Right lobe of liver (tissue), 6 donors: ENCODE measurements around the gene CEP164. TPM values are rescaled to one million over a fixed set of nuclear protein-coding genes. Genes with fewer than 3 reads are reported as not detected.

Experiments used
- ATAC-seq, 4 donors: fragments of 200-7000 bp; cut with Tn5 transposase; one replicate each; pipeline ENCODE4 v1.9.1; 2020; ENCODE audit warnings: mild to moderate bottlenecking in 4 of 4, moderate library complexity in 4 of 4
- DNase-seq, 3 donors: peaks; one replicate each; pipeline ENCODE4 v3.0.0-alpha.2; 2020
- H3K27ac ChIP-seq, 3 donors: fragments of 200-600 bp; one replicate each; pipeline ENCODE4 v1.8.0; 2022
- H3K27me3 ChIP-seq, 2 donors: fragments of 200-600 bp; one replicate each; pipeline ENCODE4 v1.8.0; 2022
- H3K36me3 ChIP-seq, 4 donors: fragments of 200-600 bp; sonication (generic) in 1 of 4; one replicate each; pipeline versions ENCODE4 v1.5.1 to v1.8.0; 2017 to 2022; ENCODE audit warnings: control low read depth in 1 of 4
- H3K4me1 ChIP-seq, 4 donors: fragments of 200-600 bp; sonication (generic) in 1 of 4; one replicate each; pipeline versions ENCODE4 v1.5.1 to v1.8.0; 2017 to 2022; ENCODE audit warnings: control low read depth in 1 of 4
- H3K4me3 ChIP-seq, 3 donors: fragments of 200-600 bp; one replicate each; pipeline ENCODE4 v1.8.0; 2022
- H3K9me3 ChIP-seq, 4 donors: fragments of 200-600 bp; sonication (generic) in 1 of 4; one replicate each; pipeline versions ENCODE4 v1.5.1 to v1.8.0; 2017 to 2022; ENCODE audit warnings: control low read depth in 1 of 4
- POLR2A ChIP-seq: fragments of 450-650 bp; IDR thresholded peaks from one replicate; pipeline ENCODE4 v1.6.1; 2017; ENCODE audit warnings: antibody characterized with exemption, mild to moderate bottlenecking
- WGBS: methylation state at CpG from one replicate; pipeline ENCODE4 v1.1.6; 2018; ENCODE audit warnings: low coverage, low lambda C conversion rate; ENCODE audit not compliant: insufficient coverage; ENCODE audit errors: missing lambda C conversion rate; 5-methylcytosine and 5-hydroxymethylcytosine counted together
- intact Hi-C, 2 donors: fragments of 100-400 bp; cut with DNase I; formaldehyde crosslinking; loops; one replicate each; pipeline versions ENCODE4 v1.11.2 to v1.14.1; 2022
- total RNA-seq, 6 experiments: library from RNA; depleted of rRNA in 2 of 6; stranded (reverse); fragments of >200 nt in 2 of 6; fragmentation: NEBNext Ultra II Directional in 3 of 6; extraction: Animal tissue kit (Norgen Biotek cat#: 25700) in 3 of 6; gene quantifications; one replicate each; pipeline versions ENCODE4 v1.1.0 to v1.2.4, GENCODE V29; 2016 to 2023
- TF ChIP-seq, protein P1 (sequence below), 4 donors: fragments of 200-600 bp in 3 of 4; fragments of 450-650 bp in 1 of 4; IDR thresholded peaks; one replicate each; pipeline versions ENCODE4 v1.5.1 to v1.8.0; 2016 to 2022; ENCODE audit warnings: antibody characterized with exemption in 4 of 4, mild to moderate bottlenecking in 2 of 4
- donor health status: DM: no; HTN: yes; CAD: no.
- donor health status: DM: no; HTN: no; CAD: no.
- donor health status: DM: no; HTN: no; CAD: no.
- donor health status: DM: no; HTN: yes; CAD: no.
- donor health status: DM: no; HTN: yes; CAD: no.

CEP164 gene
- total RNA-seq, 6 experiments from 2014 or later = 7.2 to 11.2 (median 8.6) TPM

DNA sequence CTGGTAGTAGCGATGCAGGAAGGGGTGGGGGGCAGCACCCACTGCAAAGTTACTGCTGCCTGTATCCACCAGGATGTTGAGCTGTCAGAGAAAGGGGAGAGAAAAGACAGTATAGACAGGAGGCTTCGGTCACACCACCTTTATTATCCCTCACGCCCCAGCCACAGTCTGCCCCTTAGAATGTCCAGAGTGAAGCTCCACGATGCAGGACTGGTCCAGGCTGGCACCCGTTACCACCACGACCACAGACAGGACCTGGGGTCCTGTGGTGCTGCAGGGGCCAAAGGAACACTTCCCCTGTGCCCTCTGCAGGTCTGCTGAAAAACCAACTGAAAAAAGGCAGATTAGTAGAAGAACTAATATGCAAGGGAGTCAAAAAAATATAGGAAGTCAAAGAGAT lies 30.8 kb upstream of the CEP164 start:
- no peak for ATAC-seq
- H3K4me1 ChIP-seq = peaks cover 0 to 32% (median 13%) of the 10 kb centered on the region in 4 donors
- no peak overlapping the region for H3K27ac ChIP-seq
- H3K36me3 ChIP-seq = peaks cover 0 to 13% (median 0%) of the 10 kb centered on the region in 4 donors
- TF ChIP-seq, protein P1, sequence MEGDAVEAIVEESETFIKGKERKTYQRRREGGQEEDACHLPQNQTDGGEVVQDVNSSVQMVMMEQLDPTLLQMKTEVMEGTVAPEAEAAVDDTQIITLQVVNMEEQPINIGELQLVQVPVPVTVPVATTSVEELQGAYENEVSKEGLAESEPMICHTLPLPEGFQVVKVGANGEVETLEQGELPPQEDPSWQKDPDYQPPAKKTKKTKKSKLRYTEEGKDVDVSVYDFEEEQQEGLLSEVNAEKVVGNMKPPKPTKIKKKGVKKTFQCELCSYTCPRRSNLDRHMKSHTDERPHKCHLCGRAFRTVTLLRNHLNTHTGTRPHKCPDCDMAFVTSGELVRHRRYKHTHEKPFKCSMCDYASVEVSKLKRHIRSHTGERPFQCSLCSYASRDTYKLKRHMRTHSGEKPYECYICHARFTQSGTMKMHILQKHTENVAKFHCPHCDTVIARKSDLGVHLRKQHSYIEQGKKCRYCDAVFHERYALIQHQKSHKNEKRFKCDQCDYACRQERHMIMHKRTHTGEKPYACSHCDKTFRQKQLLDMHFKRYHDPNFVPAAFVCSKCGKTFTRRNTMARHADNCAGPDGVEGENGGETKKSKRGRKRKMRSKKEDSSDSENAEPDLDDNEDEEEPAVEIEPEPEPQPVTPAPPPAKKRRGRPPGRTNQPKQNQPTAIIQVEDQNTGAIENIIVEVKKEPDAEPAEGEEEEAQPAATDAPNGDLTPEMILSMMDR (IDR thresholded peaks at IDR 0.05) = no peak
- no peak for TF ChIP-seq POLR2A
- WGBS = 78% methylated on average over 4 of the region's 6 CpGs
- no peak for DNase-seq
- intact Hi-C loops = no loop called here
- H3K4me3 ChIP-seq = no peak overlapping the region
- no peaks in the 10 kb centered on the region for H3K27me3 ChIP-seq
- no peaks in the 10 kb centered on the region for H3K9me3 ChIP-seq

GRCh38 chr11:117298195-117298594 lies 29.5 kb upstream of the CEP164 start:
- ATAC-seq = no peak
- Histone ChIP-seq H3K36me3 (peaks cover 0 to 9% (median 0%) of the 10 kb centered on the region in 4 donors), H3K4me1 (peaks cover 0 to 37% (median 13%) of the 10 kb centered on the region in 4 donors), H3K27me3 (no peaks in the 10 kb centered on the region), H3K4me3 (no peak overlapping the region), H3K9me3 (no peaks in the 10 kb centered on the region), H3K27ac (no peak overlapping the region)
- 92% methylated on average over 8 of the region's 8 CpGs for WGBS
- intact Hi-C loops = no loop called here
- DNase-seq = no peak
- TF ChIP-seq, protein P1 (IDR thresholded peaks at IDR 0.05) = no peak
- TF ChIP-seq POLR2A = no peak

DNA sequence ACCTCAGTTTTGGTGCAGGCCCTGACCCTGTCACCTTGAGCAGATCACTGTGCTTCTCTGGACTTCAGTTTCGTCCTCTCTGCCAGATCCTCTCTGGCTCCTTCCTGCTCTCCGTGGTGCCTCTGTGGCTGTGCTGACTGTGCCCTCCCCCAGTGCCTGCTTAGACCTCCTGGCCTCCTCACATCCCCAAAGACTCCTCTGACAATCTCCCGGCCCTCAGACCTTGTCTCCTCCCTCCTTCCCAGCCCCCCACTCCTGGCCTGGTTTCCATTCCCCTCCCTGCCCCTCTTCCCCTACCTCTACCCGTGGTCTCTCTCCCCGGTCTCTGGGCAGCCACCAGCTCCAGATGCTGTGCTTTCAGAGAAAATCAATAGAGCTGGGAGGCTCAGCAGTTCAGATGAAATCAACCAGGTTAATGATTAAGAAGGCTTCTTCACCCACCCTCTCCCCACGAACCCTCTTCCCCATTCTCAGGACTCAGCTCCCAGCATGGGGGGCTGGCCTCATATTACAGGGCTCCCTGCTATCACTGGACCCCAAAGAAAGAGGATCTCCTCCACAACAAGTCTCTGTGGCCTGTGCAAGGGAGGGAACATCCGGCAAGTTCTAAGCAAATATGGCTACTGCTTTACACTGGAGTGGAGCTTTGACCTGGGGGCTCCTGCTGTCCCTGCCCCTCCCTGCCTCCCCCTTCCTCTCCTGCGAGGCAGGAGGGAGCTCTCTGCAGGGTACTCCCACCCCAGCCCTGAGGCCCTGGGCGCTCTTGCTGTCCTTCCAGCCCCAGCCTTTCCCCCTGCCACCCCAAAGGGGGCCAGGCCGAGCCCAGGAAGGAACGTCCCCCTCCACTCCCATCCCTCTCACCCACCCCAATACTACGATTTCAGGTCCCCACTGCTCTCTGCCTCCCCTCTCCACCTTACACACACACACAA lies 28.0 kb upstream of the CEP164 start:
- DNase-seq (peak; percentile 45 to 82 (median 78)), ATAC-seq (peak; percentile 83 to 86 (median 85))
- WGBS = 27% methylated on average over 12 of the region's 12 CpGs
- TF ChIP-seq, protein P1 (IDR thresholded peaks at IDR 0.05) = no peak
- no peak for TF ChIP-seq POLR2A
- Histone ChIP-seq H3K4me1 (peaks cover 0 to 37% (median 13%) of the 10 kb centered on the region in 4 donors), H3K9me3 (no peaks in the 10 kb centered on the region), H3K4me3 (peak overlapping the region in 2 of 3 donors; percentile 21 to 43), H3K36me3 (peaks cover 0 to 3% (median 0%) of the 10 kb centered on the region in 4 donors), H3K27ac (peak overlapping the region in 2 of 3 donors; percentile 44 to 73), H3K27me3 (no peaks in the 10 kb centered on the region)
- intact Hi-C loops = no loop called here

DNA sequence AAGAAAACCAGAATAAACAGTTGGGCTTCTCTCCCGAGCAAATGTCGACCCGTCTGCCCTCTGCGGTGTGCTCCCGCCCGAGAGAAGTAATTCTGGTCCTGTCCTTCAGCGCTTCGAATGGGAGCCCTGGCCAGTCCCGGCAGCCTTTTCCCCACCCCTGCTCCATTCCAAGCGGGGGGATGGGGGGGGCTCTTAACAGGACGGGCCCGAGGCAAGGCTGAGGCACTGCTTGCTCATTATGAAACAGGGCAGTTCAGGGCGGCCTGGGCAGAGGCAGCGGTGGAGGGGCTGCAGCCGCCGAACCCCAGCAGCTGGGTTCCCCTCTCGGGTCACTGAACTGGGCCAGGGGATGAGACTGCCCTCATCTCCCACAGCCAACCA lies 27.4 kb upstream of the CEP164 start:
- Histone ChIP-seq H3K36me3 (no peaks in the 10 kb centered on the region), H3K4me1 (peaks cover 0 to 37% (median 13%) of the 10 kb centered on the region in 4 donors), H3K27me3 (no peaks in the 10 kb centered on the region), H3K9me3 (no peaks in the 10 kb centered on the region), H3K27ac (peak overlapping the region in 2 of 3 donors; percentile 44 to 73), H3K4me3 (peak overlapping the region in 2 of 3 donors; percentile 21 to 43)
- intact Hi-C loops = no loop called here
- ATAC-seq (peak; percentile 43 to 52 (median 48)), DNase-seq (peak; percentile 25 to 62 (median 62))
- 28% methylated on average over 7 of the region's 17 CpGs for WGBS
- TF ChIP-seq POLR2A = no peak

DNA sequence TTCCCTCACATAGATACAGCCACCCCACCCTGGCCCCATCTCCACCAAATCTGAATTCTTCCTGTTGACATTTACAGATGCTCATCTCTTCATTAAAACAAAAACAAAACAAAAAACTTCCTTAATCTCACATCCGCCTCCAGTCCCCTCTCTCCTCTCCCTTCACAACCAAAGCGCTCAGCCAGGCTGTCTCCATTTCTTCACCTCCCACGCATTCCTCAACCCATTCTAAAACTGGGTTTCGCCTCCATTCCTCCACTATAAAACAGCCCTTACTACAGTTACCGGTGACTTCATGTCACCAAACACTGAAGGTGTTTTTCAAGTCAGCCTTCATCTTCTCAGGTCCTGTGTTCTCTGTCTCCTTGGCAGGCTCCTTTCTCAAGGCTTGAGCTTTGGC lies 26.9 kb upstream of the CEP164 start:
- H3K4me1 ChIP-seq = peaks cover 0 to 37% (median 13%) of the 10 kb centered on the region in 4 donors
- intact Hi-C loops = no loop called here
- H3K36me3 ChIP-seq = no peaks in the 10 kb centered on the region
- no peaks in the 10 kb centered on the region for H3K27me3 ChIP-seq
- ATAC-seq = no peak
- no peak overlapping the region for H3K27ac ChIP-seq
- no peak overlapping the region for H3K4me3 ChIP-seq
- no peaks in the 10 kb centered on the region for H3K9me3 ChIP-seq
- DNase-seq = no peak
- WGBS = 82% methylated on average over 5 of the region's 5 CpGs
- TF ChIP-seq, protein P1 (IDR thresholded peaks at IDR 0.05) = no peak
- no peak for TF ChIP-seq POLR2A
